HepG2 (cell line): ENCODE measurements around the gene OPRPN.

Source experiments
- ATM ChIP-seq: fragments of 450-650 bp; IDR thresholded peaks from 2 replicates; pipeline ENCODE4 v1.7.1; 2017; ENCODE audit warnings: mild to moderate bottlenecking, borderline replicate concordance
- NR2C2 ChIP-seq: sonication (generic); formaldehyde crosslinking; IDR thresholded peaks from 2 replicates; pipeline ENCODE4 v1.4.0; 2020; ENCODE audit warnings: missing genetic modification reagents, mild to moderate bottlenecking, moderate library complexity, borderline replicate concordance
- SALL2 ChIP-seq: sonication (generic); formaldehyde crosslinking; IDR thresholded peaks from 2 replicates; pipeline ENCODE4 v1.8.1; 2023; ENCODE audit warnings: mild to moderate bottlenecking, missing genetic modification reagents, inconsistent platforms
- SP1 ChIP-seq, 2 experiments: fragments of 450-650 bp in 1 of 2; sonication (generic) in 1 of 2; formaldehyde crosslinking in 1 of 2; IDR thresholded peaks; 2 replicates each; pipeline versions ENCODE4 v1.4.0 to v1.6.1; 2016 to 2020; ENCODE audit warnings: missing genetic modification reagents in 1 of 2
- SSRP1 ChIP-seq: IDR thresholded peaks from 2 replicates; pipeline ENCODE4 v1.6.1; 2016; ENCODE audit warnings: control low read depth
- UBTF ChIP-seq: sonication (generic); formaldehyde crosslinking; IDR thresholded peaks from 2 replicates; pipeline ENCODE4 v1.4.0; 2020; ENCODE audit warnings: mild to moderate bottlenecking, missing genetic modification reagents
- ZBTB39 ChIP-seq: sonication (generic); formaldehyde crosslinking; IDR thresholded peaks from 2 replicates; pipeline ENCODE4 v1.5.0; 2020; ENCODE audit warnings: missing genetic modification reagents
- ZNF205 ChIP-seq: IDR thresholded peaks from 2 replicates; pipeline ENCODE4 v1.6.1; 2018; ENCODE audit warnings: missing biosample characterization, missing genetic modification reagents
- TF ChIP-seq, protein P1 (sequence below): sonication (generic); formaldehyde crosslinking; IDR thresholded peaks from 2 replicates; pipeline ENCODE4 v1.5.0; 2020; ENCODE audit warnings: mild to moderate bottlenecking, missing genetic modification reagents, moderate library complexity
- TF ChIP-seq, protein P2 (sequence below): sonication (generic); formaldehyde crosslinking; IDR thresholded peaks from 2 replicates; pipeline ENCODE4 v1.4.0; 2020; ENCODE audit warnings: mild to moderate bottlenecking, missing genetic modification reagents
- TF ChIP-seq, protein P3 (sequence below): sonication (generic); formaldehyde crosslinking; IDR thresholded peaks from 2 replicates; pipeline ENCODE4 v1.9.0; 2021; ENCODE audit warnings: missing genetic modification reagents, borderline replicate concordance

DNA sequence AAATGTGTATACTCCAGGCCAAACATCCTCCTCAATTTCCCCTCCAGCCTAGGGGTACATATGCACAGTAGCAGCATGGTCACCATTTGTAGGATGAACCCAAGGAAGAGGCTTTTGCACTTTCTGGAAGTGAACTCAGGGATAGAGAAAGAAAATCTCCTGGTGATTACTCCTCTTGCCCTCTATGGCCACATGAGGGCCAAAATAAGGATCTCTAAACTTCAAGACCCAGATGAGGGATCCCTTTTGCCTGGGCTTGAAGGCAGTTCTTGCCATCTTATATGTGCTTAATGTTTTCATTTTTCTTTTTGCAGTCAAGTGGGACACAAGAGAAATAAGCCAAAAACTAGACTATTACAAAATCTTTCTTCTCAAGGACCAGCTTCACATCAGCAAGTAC is 44.7 kb downstream of the OPRPN start:
- TF ChIP-seq, protein P1, sequence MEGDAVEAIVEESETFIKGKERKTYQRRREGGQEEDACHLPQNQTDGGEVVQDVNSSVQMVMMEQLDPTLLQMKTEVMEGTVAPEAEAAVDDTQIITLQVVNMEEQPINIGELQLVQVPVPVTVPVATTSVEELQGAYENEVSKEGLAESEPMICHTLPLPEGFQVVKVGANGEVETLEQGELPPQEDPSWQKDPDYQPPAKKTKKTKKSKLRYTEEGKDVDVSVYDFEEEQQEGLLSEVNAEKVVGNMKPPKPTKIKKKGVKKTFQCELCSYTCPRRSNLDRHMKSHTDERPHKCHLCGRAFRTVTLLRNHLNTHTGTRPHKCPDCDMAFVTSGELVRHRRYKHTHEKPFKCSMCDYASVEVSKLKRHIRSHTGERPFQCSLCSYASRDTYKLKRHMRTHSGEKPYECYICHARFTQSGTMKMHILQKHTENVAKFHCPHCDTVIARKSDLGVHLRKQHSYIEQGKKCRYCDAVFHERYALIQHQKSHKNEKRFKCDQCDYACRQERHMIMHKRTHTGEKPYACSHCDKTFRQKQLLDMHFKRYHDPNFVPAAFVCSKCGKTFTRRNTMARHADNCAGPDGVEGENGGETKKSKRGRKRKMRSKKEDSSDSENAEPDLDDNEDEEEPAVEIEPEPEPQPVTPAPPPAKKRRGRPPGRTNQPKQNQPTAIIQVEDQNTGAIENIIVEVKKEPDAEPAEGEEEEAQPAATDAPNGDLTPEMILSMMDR (CRISPR knock-in tag), result no peak
- TF ChIP-seq NR2C2 (CRISPR knock-in tag) (no peak), ATM (no peak), ZNF205 (CRISPR knock-in tag) (no peak), ZBTB39 (CRISPR knock-in tag) (no peak), UBTF (CRISPR knock-in tag) (no peak), SALL2 (CRISPR knock-in tag) (no peak), SP1 (IDR thresholded peaks at IDR 0.05) (no peak), SP1 (CRISPR knock-in tag; IDR thresholded peaks at IDR 0.05) (no peak), SSRP1 (CRISPR knock-in tag) (no peak)
- TF ChIP-seq, protein P2, sequence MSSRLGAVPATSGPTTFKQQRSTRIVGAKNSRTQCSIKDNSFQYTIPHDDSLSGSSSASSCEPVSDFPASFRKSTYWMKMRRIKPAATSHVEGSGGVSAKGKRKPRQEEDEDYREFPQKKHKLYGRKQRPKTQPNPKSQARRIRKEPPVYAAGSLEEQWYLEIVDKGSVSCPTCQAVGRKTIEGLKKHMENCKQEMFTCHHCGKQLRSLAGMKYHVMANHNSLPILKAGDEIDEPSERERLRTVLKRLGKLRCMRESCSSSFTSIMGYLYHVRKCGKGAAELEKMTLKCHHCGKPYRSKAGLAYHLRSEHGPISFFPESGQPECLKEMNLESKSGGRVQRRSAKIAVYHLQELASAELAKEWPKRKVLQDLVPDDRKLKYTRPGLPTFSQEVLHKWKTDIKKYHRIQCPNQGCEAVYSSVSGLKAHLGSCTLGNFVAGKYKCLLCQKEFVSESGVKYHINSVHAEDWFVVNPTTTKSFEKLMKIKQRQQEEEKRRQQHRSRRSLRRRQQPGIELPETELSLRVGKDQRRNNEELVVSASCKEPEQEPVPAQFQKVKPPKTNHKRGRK, result no peak
- TF ChIP-seq, protein P3, sequence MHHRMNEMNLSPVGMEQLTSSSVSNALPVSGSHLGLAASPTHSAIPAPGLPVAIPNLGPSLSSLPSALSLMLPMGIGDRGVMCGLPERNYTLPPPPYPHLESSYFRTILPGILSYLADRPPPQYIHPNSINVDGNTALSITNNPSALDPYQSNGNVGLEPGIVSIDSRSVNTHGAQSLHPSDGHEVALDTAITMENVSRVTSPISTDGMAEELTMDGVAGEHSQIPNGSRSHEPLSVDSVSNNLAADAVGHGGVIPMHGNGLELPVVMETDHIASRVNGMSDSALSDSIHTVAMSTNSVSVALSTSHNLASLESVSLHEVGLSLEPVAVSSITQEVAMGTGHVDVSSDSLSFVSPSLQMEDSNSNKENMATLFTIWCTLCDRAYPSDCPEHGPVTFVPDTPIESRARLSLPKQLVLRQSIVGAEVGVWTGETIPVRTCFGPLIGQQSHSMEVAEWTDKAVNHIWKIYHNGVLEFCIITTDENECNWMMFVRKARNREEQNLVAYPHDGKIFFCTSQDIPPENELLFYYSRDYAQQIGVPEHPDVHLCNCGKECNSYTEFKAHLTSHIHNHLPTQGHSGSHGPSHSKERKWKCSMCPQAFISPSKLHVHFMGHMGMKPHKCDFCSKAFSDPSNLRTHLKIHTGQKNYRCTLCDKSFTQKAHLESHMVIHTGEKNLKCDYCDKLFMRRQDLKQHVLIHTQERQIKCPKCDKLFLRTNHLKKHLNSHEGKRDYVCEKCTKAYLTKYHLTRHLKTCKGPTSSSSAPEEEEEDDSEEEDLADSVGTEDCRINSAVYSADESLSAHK (CRISPR knock-in tag), result no peak
